ENCODE measurements around the gene FBXO10. TPM values are rescaled to one million over a fixed set of nuclear protein-coding genes. Genes with fewer than 3 reads are reported as not detected.

FBXO10 gene
- total and polyA plus RNA-seq, 2 of the 4 experiments (the other 2 are of a cell fraction) = 6.6 to 6.7 TPM

- H4K20me1 ChIP-seq (ENCODE audit: insufficient read depth, low read length) = no peaks in the 10 kb centered on the region
- no peak overlapping the region for H2BK5ac ChIP-seq (ENCODE audit: low read depth, low read length, poor library complexity, severe bottlenecking)
- WGBS, 2 experiments (ENCODE audit: extremely low coverage in 2 of 2, insufficient read length in 1 of 2) = no CpG with 5 or more reads among the region's 3 CpGs
- no peak overlapping the region for H2AK9ac ChIP-seq (replicated peaks; ENCODE audit: low read depth, low read length, poor library complexity)
- no peak overlapping the region for H2AK5ac ChIP-seq (ENCODE audit: low read depth, low read length)
- ATAC-seq (ENCODE audit: low read depth) (no peak), DNase-seq (no peak)
- no peak overlapping the region for H3K14ac ChIP-seq (replicated peaks; ENCODE audit: low read depth, low read length)
- H4K8ac ChIP-seq (ENCODE audit: low read depth in 2 of 2, low read length in 2 of 2) = no peak overlapping the region
- H3K4me3 ChIP-seq (ENCODE audit: insufficient read depth, low read depth, low read length) = no peak overlapping the region
- no peak overlapping the region for H3K56ac ChIP-seq (ENCODE audit: extremely low read depth, insufficient read depth, low read length)
- intact Hi-C loops (cut with micrococcal nuclease) = loop anchor here (5.0 to 10.0 kb wide), 3 partner anchors 422 to 924 kb away; partner anchors contain the start of gene SLC25A51
- H3K9ac ChIP-seq (ENCODE audit: low read depth, low read length) = no peak overlapping the region
- H3K4ac ChIP-seq (ENCODE audit: low read depth, low read length) = no peak overlapping the region
- H3K27ac ChIP-seq (ENCODE audit: insufficient read depth, low read length) = no peak overlapping the region
- H2BK15ac ChIP-seq (ENCODE audit: low read depth, low read length) = no peak overlapping the region
- no peak overlapping the region for H2BK20ac ChIP-seq (ENCODE audit: low read depth, low read length)
- no peak overlapping the region for H3K18ac ChIP-seq (ENCODE audit: low read depth, low read length)
- peaks cover 10% of the 10 kb centered on the region for H3K27me3 ChIP-seq (ENCODE audit: control insufficient read depth, insufficient read depth, low read length)
- H3K36me3 ChIP-seq (ENCODE audit: control insufficient read depth, insufficient read depth, low read length) = no peaks in the 10 kb centered on the region
- no peak overlapping the region for H3K23ac ChIP-seq (ENCODE audit: low read depth, low read length)
- no peaks in the 10 kb centered on the region for H3K4me1 ChIP-seq (ENCODE audit: control insufficient read depth, insufficient read depth, low read length)
- H2AFZ ChIP-seq (replicated peaks; ENCODE audit: low read length, poor library complexity) = no peak overlapping the region
- dilution Hi-C loops (cut with HindIII; ENCODE audit: low sequenced_read_pairs, unreplicated experiment) = no loop called here
- no peaks in the 10 kb centered on the region for H3K79me1 ChIP-seq (ENCODE audit: low read depth in 1 of 2, low read length in 2 of 2)
- ChIA-PET POLR2A (ENCODE audit: unreplicated experiment) (no interaction called here), CTCF (interaction anchor here (0.6 kb wide), 3 partner anchors 332 to 1120 kb away, joined by 3 to 6 read pairs (median 3); no protein-coding TSS in a partner anchor)
- in situ Hi-C loops (cut with MboI; ENCODE audit: low sequenced_read_pairs) = loop anchor here (10.0 to 25.0 kb wide), 3 partner anchors 294 to 882 kb away; partner anchors contain the start of gene SHB
- no peak overlapping the region for H4K91ac ChIP-seq (ENCODE audit: insufficient read depth, low read depth, low read length)
- H3K4me2 ChIP-seq (ENCODE audit: low read depth, low read length) = no peak overlapping the region
- H3K9me3 ChIP-seq (ENCODE audit: control insufficient read depth, insufficient read depth, low read length) = no peaks in the 10 kb centered on the region
- no peak overlapping the region for H2BK120ac ChIP-seq (ENCODE audit: low read depth, low read length)
- no peak for TF ChIP-seq RCOR1 (IDR thresholded peaks at IDR 0.05; ENCODE audit: insufficient replicate concordance, low read length)
- TF ChIP-seq RAD21 (IDR thresholded peaks at IDR 0.05; ENCODE audit: low read length) = no peak
- TF ChIP-seq USF2 (IDR thresholded peaks at IDR 0.05; ENCODE audit: low read depth, low read length) = no peak
- TF ChIP-seq NFE2L2 (IDR thresholded peaks at IDR 0.05; ENCODE audit: low read depth, low read length) = no peak
- TF ChIP-seq BHLHE40 (IDR thresholded peaks at IDR 0.05; ENCODE audit: low read depth, low read length) = no peak
- TF ChIP-seq RFX5 (IDR thresholded peaks at IDR 0.05; ENCODE audit: low read depth, low read length) = no peak
- TF ChIP-seq ELK1 (IDR thresholded peaks at IDR 0.05; ENCODE audit: borderline replicate concordance, low read depth, low read length) = no peak
- no TSS peak for BruUV-seq (replicated peaks)
- H3K9me1 ChIP-seq (ENCODE audit: insufficient read depth, low read length) = no peaks in the 10 kb centered on the region
- H4K5ac ChIP-seq (ENCODE audit: low read depth, low read length) = no peak overlapping the region
These were observed 95.4 kb downstream of the FBXO10 start for GRCh38 chr9:37480759-37481158.

Measured in IMR-90 (cell line).